ENCODE data around the gene TTC27. TPM values are rescaled to one million over a fixed set of nuclear protein-coding genes. Genes with fewer than 3 reads are reported as not detected.

The TTC27 gene
- polyA plus RNA-seq, 3 donors: 4.0 to 4.8 (median 4.4) TPM

GRCh38 chr2:32623311-32623706 is 4.5 kb upstream of the TTC27 start:
- H2AFZ ChIP-seq (ENCODE audit: insufficient read depth, low read depth, low read length, poor library complexity, severe bottlenecking): no peak overlapping the region
- WGBS (ENCODE audit: insufficient coverage): 89% methylated on average over 3 of the region's 6 CpGs
- no peak for DNase-seq
- Mint-ChIP-seq H3K36me3 (peaks cover 21 to 34% of the 10 kb centered on the region in 2 donors), H3K9me3 (peaks cover 0 to 4% (median 0%) of the 10 kb centered on the region in 7 donors), H3K4me3 (no peak overlapping the region), H3K4me1 (peaks cover 12% of the 10 kb centered on the region), H3K27me3 (ENCODE audit: low read depth in 3 of 3) (peaks cover 5 to 8% (median 6%) of the 10 kb centered on the region in 3 donors), H3K27ac (no peak overlapping the region)
- intact Hi-C loops (cut with micrococcal nuclease): no loop called here
- no peak overlapping the region for H3K27ac ChIP-seq (ENCODE audit: low read depth in 1 of 2, low read length in 2 of 2)
- TF ChIP-seq, protein P1, sequence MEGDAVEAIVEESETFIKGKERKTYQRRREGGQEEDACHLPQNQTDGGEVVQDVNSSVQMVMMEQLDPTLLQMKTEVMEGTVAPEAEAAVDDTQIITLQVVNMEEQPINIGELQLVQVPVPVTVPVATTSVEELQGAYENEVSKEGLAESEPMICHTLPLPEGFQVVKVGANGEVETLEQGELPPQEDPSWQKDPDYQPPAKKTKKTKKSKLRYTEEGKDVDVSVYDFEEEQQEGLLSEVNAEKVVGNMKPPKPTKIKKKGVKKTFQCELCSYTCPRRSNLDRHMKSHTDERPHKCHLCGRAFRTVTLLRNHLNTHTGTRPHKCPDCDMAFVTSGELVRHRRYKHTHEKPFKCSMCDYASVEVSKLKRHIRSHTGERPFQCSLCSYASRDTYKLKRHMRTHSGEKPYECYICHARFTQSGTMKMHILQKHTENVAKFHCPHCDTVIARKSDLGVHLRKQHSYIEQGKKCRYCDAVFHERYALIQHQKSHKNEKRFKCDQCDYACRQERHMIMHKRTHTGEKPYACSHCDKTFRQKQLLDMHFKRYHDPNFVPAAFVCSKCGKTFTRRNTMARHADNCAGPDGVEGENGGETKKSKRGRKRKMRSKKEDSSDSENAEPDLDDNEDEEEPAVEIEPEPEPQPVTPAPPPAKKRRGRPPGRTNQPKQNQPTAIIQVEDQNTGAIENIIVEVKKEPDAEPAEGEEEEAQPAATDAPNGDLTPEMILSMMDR (IDR thresholded peaks at IDR 0.05): no peak
- H3K4me3 ChIP-seq (replicated peaks in 1 of 3; ENCODE audit: low read depth in 2 of 3, low read length in 3 of 3): no peak overlapping the region
- no peaks in the 10 kb centered on the region for H3K27me3 ChIP-seq (ENCODE audit: control insufficient read depth in 2 of 2, insufficient read depth in 2 of 2, low read length in 2 of 2)
- peaks cover 3% of the 10 kb centered on the region for H3K79me2 ChIP-seq (ENCODE audit: insufficient read depth, low read length)
- no peaks in the 10 kb centered on the region for H4K20me1 ChIP-seq (ENCODE audit: insufficient read depth, low read length)
- no peak overlapping the region for H3K9ac ChIP-seq (ENCODE audit: insufficient read depth, low read length, poor library complexity, severe bottlenecking)
- peaks cover 6 to 13% of the 10 kb centered on the region in 2 donors for H3K4me1 ChIP-seq (ENCODE audit: control insufficient read depth in 1 of 2, insufficient read depth in 2 of 2, low read length in 2 of 2)
- no peak overlapping the region for H3K4me2 ChIP-seq (replicated peaks; ENCODE audit: extremely low read depth, low read length, poor library complexity, severe bottlenecking)
- no peaks in the 10 kb centered on the region for H3K9me3 ChIP-seq (replicated peaks in 1 of 2; ENCODE audit: control insufficient read depth in 1 of 2, insufficient read depth in 1 of 2, low read length in 2 of 2)
- peaks cover 21 to 32% of the 10 kb centered on the region in 2 donors for H3K36me3 ChIP-seq (replicated peaks in 1 of 2; ENCODE audit: control insufficient read depth in 1 of 2, insufficient read depth in 2 of 2, low read length in 2 of 2)

GRCh38 chr2:32624812-32625211 is 3.0 kb upstream of the TTC27 start:
- Histone ChIP-seq H3K36me3 (replicated peaks in 1 of 2; ENCODE audit: control insufficient read depth in 1 of 2, insufficient read depth in 2 of 2, low read length in 2 of 2) (peaks cover 9 to 17% of the 10 kb centered on the region in 2 donors), H3K9me3 (replicated peaks in 1 of 2; ENCODE audit: control insufficient read depth in 1 of 2, insufficient read depth in 1 of 2, low read length in 2 of 2) (no peaks in the 10 kb centered on the region), H4K20me1 (ENCODE audit: insufficient read depth, low read length) (no peaks in the 10 kb centered on the region), H3K27me3 (ENCODE audit: control insufficient read depth in 2 of 2, insufficient read depth in 2 of 2, low read length in 2 of 2) (no peaks in the 10 kb centered on the region), H3K4me1 (ENCODE audit: control insufficient read depth in 1 of 2, insufficient read depth in 2 of 2, low read length in 2 of 2) (peaks cover 10 to 19% of the 10 kb centered on the region in 2 donors), H3K4me2 (replicated peaks; ENCODE audit: extremely low read depth, low read length, poor library complexity, severe bottlenecking) (no peak overlapping the region), H3K27ac (ENCODE audit: low read depth in 1 of 2, low read length in 2 of 2) (no peak overlapping the region), H3K79me2 (ENCODE audit: insufficient read depth, low read length) (peaks cover 12% of the 10 kb centered on the region), H3K4me3 (replicated peaks in 1 of 3; ENCODE audit: low read depth in 2 of 3, low read length in 3 of 3) (no peak overlapping the region), H3K9ac (ENCODE audit: insufficient read depth, low read length, poor library complexity, severe bottlenecking) (no peak overlapping the region), H2AFZ (ENCODE audit: insufficient read depth, low read depth, low read length, poor library complexity, severe bottlenecking) (no peak overlapping the region)
- Mint-ChIP-seq H3K4me1 (peaks cover 23% of the 10 kb centered on the region), H3K27me3 (ENCODE audit: low read depth in 3 of 3) (peaks cover 5 to 8% (median 6%) of the 10 kb centered on the region in 3 donors), H3K36me3 (peaks cover 11 to 22% of the 10 kb centered on the region in 2 donors), H3K9me3 (peaks cover 0 to 4% (median 0%) of the 10 kb centered on the region in 7 donors), H3K4me3 (no peak overlapping the region), H3K27ac (no peak overlapping the region)
- WGBS (ENCODE audit: insufficient coverage): no CpG with 5 or more reads among the region's 3 CpGs
- intact Hi-C loops (cut with micrococcal nuclease): loop anchor here in 1 of 2 donors (5.0 kb wide), 1 partner anchor 972 kb away; the partner anchor contains the start of gene FAM98A
- DNase-seq: no peak
- TF ChIP-seq, protein P1 (IDR thresholded peaks at IDR 0.05): no peak
